ENCODE results near the gene POU6F2. TPM values are rescaled to one million over a fixed set of nuclear protein-coding genes. Genes with fewer than 3 reads are reported as not detected.

POU6F2 gene
- total RNA-seq, 1 donor from 2014 or later, result 0.24 TPM

DNA sequence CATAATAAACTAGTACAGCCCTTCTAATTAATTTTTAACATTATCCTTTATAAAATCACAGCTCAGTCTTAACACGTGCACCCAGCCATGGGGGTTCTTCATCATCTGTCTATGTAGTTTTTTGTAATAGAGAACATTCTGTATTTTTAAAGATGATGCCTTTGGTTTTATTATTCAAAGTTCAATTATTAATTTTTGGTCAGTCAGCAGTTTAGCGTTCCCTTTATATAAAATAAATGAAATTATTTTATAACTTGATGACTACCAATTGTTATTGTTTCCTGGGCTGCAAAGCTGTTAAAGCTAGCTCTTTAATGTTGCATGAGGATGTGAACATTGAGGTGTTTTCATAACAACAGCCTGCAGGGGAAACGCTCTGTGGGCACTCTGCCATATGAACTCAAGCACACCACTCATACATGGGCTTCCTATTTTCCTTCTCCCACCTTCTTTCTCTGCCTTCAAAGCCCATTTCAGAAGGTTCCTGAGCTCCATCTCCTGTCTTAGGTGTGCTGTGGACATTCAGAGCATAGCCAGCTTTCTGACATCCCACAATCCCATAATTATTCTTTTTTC lies 416.5 kb downstream of the POU6F2 start:
- DNase-seq (ENCODE audit: missing footprints) (no peak), ATAC-seq (no peak)
- intact Hi-C loops (cut with DNase I), result no loop called here

DNA sequence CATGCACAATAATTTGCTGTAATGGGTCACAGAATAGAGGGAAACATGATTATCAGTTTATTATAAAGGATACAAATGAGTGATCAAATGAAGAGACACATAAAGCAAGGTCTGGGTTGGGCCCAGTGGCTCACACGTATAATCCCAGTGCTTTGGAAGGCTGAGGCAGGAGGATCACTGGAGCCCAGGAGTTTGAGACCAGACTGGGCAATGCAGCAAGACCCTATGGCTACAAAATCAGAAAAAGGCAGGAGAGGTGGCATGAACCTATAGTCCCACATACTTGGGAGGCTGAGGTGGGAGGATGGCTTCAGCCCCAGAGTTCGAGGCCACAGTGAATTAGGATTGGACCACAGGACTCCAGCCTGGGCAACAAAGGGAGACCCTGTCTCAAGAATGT lies 421.7 kb downstream of the POU6F2 start:
- DNase-seq (ENCODE audit: missing footprints) (no peak), ATAC-seq (no peak)
- intact Hi-C loops (cut with DNase I), result no loop called here

DNA sequence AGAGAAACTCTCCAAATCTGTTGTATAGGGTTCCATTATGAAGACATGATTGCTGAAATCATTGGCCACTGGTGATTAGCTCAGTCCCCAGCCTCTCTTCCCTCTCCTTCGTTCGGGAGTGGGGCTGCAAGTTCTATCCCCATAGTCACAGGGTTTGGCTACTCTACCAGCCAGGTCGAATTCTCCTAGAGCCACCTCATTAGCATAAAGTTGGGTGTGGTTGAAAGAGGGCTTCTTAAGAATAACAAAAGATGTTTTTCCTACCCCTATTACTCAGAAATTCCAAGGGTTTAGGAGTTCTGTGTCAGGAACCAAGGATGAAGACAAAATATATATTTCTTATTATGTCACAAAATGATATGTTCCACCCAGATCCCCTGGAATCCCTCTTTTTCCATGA lies 422.3 kb downstream of the POU6F2 start:
- no peak for ATAC-seq
- intact Hi-C loops (cut with DNase I), result no loop called here
- no peak for DNase-seq (ENCODE audit: missing footprints)

DNA sequence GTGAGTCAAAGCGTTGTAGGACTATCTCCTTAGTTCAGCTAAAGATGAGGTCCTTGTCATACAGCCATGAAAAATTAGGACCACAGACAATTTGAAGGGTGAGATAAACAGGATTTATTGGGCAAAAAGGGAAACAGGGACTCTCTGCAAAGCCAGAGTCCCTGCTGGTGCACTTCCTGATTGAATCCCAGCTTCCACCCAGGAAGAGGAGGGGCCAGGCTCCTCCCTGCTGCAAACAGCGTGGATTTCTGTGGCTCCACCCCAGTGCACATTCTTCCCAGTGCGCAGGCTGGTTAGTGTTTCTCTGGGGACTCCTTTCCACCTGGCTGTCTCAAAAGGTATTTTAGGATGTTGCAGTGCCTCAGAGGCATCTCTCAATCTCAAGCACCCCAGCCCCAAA lies 423.1 kb downstream of the POU6F2 start:
- ATAC-seq (no peak), DNase-seq (ENCODE audit: missing footprints) (no peak)
- intact Hi-C loops (cut with DNase I), result no loop called here

DNA sequence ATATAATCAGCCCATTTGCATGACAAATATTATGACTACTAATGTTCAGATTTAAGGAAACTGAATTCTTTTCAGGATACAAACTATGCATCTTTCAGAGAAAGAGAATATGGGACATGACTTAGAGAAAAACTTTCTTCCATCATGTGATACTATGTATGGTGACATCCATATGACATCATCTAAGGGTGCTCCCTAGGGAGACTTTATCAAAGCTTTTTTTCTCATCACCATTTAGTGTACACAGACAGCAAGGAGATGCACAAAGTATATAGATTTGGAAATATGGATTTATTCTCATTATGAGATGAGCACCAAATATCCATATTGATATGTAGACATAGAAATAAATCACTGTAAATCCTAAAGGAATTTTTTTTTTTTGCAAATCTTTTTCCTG lies 424.3 kb downstream of the POU6F2 start:
- ATAC-seq (no peak), DNase-seq (ENCODE audit: missing footprints) (no peak)
- intact Hi-C loops (cut with DNase I), result no loop called here

DNA sequence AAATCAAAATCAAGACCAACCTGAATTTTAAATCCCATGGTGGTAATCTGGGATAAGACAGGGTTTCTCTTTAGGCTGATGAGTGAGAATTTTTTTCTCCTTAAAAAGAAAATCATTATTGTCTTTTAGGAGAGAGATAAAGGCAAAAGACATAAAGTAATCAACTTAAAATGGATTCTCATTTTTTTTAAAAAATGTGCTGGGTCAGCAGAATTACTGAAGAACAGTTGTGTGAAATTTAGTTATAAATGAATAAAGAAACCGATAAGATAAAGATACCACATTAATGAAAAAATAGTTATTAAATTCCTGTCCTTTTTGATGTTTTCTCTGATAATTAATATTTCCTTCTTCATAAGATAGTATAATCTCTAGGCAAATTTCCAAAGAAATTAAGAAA lies 427.2 kb downstream of the POU6F2 start:
- intact Hi-C loops (cut with DNase I), result no loop called here
- ATAC-seq, result no peak
- no peak for DNase-seq (ENCODE audit: missing footprints)

DNA sequence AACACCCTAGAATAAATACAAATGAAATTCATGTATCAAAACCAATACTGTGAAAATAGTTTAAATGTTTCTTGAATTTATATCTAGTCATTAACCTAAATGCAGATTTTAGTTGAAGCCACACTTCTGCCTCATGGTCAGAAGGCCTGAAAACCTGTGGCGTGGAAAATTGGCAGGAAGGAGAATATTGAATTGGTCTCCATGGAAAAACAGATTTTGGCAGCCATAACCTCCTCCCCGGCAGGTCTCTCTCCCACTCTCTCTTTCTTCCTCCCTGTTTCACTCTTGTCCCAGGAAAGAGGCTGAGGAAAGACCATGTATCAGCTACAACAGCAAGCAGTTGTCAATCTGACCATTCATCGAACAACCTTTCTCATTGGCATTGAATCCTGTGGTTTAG lies 427.9 kb downstream of the POU6F2 start:
- no peak for DNase-seq (ENCODE audit: missing footprints)
- no peak for ATAC-seq

DNA sequence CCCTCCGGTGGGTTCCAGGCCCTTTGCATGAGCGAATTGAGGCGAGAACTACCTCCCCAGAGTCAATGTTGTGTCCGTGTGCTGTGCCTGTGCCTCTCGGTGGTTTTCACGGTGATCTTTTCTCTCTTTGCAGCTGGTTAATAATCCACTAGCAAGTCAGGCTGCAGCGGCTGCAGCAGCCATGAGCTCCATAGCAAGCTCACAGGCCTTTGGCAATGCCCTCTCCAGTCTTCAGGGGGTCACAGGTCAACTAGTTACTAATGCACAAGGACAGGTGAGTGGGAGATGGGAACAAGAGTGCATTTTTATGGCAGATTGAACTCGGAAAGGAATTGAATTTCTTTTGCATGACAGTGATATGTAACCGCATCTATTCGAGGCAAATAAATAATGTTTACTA lies 428.8 kb downstream of the POU6F2 start:
- ATAC-seq (no peak), DNase-seq (ENCODE audit: missing footprints) (no peak)
- intact Hi-C loops (cut with DNase I), result no loop called here

More for the DNA sequence above, 427.9 kb downstream of the POU6F2 start:
- intact Hi-C loops (cut with DNase I), result no loop called here

DNA sequence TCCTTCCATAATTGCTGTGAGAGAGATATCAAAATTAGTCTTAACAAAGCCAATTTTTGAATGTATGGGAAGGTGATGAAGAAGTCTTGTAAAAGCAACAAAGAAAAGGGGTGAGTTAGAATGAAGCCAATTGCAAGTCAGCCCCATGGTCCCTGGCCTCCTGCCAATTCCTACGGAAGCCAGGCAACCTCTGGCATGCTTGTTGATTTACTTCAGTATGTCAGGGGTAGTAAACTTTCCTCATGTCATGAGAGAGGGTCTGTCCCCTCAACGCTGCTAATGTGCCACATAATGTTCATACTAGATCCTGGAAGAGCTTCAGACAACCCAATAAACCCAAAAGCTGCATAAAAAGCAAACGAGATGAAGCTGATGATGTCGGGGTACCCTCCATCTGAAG lies 429.4 kb downstream of the POU6F2 start:
- DNase-seq (ENCODE audit: missing footprints) (no peak), ATAC-seq (no peak)
- intact Hi-C loops (cut with DNase I), result no loop called here

DNA sequence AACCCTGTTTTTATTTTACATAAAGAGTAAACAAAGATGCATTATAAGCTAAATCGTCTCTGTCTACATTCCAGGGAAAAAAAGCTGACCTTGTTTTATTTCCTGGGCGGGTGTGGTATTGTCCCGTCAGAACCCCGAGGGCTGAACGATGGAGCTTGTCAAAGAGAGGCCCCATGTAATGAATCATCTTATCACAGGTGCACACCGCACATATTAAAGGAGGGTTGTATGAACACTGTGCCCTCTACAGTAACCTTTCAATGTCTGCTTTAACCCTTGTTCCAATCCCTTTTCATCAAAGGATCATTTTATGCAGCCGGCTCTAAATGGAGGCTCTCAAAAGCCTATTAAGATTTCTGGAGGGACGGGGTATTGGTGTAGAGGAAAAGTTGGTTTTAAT lies 430.0 kb downstream of the POU6F2 start:
- no peak for ATAC-seq
- intact Hi-C loops (cut with DNase I), result no loop called here

DNA sequence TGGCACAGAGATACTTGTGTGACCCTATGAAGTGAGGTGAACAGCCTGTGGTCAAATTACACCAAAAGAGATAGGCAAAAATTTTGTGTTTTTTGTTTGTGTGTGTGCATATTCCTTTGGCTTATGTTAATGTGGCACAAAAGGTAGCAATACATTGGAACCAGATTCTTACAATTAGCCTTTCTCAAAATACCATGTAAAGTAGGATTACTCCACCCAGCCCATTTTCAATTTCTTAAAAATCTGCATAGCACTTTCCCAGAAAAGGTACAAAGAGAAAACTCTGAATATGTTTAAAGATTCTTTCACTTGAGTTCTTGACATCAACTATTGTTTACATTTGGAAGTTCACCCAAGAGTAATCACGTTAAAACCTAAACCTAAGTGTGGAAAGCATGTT lies 431.2 kb downstream of the POU6F2 start:
- ATAC-seq (no peak), DNase-seq (ENCODE audit: missing footprints) (no peak)
- intact Hi-C loops (cut with DNase I), result no loop called here

More for the DNA sequence above, 430.0 kb downstream of the POU6F2 start:
- DNase-seq (ENCODE audit: missing footprints), result no peak

DNA sequence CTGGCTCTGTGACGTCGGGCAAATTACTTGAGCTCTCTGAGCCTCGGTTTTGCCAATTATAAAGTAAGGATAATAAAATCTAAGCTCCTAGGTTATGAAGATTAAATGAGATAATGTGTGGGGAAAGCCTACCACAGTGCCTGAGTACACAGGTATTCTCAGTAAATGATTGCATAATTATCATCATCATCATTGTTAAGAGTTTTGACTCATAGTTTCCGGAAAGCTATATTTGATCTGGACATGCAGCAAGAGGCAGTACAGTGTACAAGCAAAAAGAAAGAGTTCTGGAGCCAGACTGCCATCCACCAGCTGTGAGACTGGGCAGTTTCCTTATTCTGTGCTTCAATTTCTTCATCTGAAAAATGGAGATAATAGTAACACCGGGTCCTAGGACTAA lies 432.9 kb downstream of the POU6F2 start:
- DNase-seq (ENCODE audit: missing footprints) (no peak), ATAC-seq (no peak)
- intact Hi-C loops (cut with DNase I), result no loop called here

DNA sequence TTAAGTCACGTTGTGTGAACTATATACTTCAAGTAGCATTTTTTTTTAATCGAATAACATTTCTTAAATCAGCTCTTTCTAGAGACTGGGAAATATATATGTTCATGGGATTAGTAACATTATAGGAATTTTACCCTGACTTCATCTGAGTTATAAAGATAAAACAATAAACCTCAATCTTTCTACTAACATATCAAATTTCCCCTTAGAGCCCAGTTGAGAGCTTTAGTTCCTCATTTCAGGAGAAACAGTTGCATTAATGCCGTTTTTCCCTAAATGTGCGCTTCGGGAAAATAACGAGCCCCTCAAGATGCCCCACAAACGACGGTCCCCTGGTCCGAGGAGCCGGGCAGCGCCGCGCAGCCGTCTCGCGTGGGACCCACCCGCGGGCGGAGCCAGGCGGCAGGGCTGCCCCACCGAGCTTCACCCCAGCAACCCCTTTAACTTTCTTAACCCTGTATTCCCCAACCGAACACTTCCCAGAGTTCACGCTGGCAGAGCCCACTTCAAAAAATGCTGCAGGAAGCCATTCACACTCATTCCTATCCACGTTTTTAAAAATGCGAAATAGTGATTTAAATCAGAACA lies 436.0 kb downstream of the POU6F2 start:
- no peak for DNase-seq (ENCODE audit: missing footprints)
- intact Hi-C loops (cut with DNase I), result no loop called here
- ATAC-seq, result no peak

DNA sequence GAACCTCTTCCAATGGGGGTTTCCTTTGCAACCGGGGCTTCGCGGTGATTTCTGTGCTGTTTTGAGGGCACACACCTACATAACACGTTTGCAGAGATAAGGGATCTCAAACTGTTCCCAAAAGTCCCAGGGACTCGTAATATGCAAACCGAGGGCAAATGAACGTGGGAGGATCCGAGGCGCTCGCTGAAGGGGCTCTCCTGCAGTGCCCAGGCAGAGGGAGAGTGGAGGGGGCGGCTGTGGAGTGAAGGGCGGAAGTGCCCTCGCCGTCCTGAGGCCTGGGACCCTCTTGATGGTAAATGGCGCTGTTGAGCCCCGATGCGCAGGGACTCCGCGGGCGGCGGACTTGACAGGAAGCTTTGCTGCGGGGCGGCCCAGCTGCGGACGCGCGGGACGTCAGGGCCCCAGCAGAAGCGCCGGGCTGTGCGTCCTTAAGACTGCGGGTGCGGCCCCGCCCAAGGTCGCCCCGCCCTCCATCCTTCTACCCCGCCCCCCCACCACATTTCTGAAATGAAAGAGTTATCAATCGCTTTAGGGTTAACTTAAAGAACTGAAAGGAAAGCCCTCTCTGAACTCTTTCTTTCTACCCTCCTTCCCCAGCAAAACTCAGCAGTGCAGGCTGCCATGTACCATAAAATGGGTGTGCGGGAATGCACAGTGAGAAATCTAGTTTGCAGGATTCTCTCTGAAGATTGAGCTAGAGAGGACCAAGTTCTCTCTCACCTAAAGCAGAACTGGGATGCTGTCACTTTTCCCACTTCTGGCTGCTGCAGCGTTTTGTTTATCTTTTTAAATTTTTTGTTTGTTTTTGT lies 436.7 kb downstream of the POU6F2 start:
- ATAC-seq, result peak; percentile 78
- DNase-seq (ENCODE audit: missing footprints), result peak; percentile 75
- intact Hi-C loops (cut with DNase I), result no loop called here

DNA sequence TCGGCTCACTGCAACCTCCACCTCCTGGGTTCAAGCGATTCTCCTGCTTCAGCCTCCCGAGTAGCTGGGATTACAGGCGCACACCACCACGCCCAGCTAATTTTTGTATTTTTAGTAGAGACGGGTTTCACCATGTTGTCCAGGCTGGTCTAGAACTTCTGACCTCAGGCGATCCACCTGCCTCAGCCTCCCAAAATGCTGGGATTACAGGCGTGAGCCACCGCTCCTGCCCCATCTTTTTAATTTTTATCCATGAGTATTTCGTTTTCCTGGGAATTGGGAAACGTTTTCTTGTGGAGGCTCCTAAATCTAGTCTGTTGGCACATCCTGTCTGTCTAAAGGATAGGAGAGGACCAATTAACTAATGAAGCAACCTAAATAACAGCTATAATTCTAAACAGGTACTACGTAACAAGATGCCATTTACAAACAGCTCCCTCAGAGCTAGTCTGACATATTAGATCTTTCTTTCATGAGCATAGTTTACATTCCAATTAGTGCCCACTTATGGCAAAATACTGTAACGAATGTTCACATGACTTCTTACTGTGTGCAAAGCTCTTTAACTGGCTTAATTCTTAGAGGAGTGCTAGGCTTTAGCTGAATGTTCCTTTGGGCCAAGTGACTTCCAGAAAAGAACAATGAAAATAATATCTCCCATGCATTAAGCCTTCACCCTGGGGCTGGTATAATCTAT lies 437.5 kb downstream of the POU6F2 start:
- ATAC-seq (no peak), DNase-seq (ENCODE audit: missing footprints) (no peak)
- intact Hi-C loops (cut with DNase I), result no loop called here

DNA sequence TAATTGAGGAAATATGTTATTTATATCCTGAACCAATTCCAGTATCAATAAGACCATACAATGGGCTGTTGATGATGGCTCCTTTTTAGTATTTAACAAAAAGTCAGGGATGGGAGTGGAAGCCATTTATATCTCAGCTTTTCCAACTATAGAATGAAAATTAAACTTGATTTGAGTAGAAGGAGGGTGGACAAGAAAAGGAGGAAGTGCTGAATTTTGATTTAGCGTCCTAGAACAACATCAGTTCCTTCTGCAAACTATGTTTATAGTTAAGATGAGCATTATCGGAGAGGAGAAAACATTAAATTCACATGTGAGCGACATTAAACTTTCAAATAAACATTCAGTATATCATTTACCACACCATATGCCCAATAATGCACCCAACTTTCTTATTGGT lies 439.2 kb downstream of the POU6F2 start:
- intact Hi-C loops (cut with DNase I), result no loop called here
- ATAC-seq (no peak), DNase-seq (ENCODE audit: missing footprints) (no peak)

DNA sequence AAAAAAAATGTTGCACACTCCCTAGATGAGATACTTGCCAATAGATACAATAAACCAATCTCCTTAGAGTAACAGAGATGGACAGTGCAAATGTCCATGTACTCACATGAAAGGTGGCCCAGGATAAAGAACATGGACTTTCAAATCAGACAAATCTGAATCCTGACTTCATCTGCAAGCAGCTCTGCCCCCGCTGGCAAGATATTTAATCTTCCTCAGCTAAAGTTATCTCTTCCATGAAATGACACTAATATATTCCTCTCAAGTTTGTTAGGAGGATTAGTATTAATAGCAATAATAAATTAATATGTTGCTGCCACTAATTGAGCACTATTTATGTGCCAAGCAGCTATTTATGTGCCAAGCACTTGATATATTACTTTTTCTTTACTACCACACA lies 439.9 kb downstream of the POU6F2 start:
- ATAC-seq, result no peak
- intact Hi-C loops (cut with DNase I), result no loop called here
- no peak for DNase-seq (ENCODE audit: missing footprints)

DNA sequence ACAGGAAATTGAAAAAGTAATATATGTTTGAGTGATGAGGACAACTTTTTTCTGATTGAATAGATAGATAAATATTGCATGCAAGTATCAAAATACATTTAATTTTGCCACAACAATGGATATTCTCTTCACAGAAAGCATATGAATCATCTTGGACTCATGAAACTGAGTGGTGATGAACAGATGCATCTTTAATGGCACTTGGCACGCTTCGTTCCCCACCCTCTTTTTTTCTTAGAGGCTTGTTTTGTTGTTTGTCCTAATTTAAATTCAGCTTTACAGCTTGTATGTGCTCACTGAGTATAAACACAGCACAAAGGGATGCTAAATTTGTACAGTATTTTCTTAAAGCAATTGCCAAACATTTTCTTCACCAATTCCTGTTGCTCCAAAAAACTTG lies 443.5 kb downstream of the POU6F2 start:
- ATAC-seq (no peak), DNase-seq (ENCODE audit: missing footprints) (no peak)
- intact Hi-C loops (cut with DNase I), result no loop called here

DNA sequence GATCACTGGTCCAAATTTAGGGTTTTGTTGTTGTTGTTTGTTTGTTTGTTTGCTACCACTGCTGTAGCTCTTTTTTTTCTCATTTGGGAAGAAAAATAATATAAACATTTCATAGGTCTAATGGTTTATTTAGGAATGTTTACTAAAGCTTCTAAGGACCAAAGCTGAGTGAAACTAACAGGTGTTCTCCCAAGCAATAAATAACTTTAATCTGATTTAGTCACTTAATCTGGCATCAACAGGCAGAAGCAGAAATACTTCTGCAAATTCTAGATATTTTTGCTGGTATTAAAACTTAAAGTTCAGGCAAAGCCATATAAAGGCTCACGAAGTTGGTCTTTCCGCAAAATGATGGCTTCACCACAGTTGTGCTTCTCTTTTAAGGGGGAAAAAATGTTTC lies 444.0 kb downstream of the POU6F2 start:
- no peak for DNase-seq (ENCODE audit: missing footprints)
- no peak for ATAC-seq
- intact Hi-C loops (cut with DNase I), result no loop called here

DNA sequence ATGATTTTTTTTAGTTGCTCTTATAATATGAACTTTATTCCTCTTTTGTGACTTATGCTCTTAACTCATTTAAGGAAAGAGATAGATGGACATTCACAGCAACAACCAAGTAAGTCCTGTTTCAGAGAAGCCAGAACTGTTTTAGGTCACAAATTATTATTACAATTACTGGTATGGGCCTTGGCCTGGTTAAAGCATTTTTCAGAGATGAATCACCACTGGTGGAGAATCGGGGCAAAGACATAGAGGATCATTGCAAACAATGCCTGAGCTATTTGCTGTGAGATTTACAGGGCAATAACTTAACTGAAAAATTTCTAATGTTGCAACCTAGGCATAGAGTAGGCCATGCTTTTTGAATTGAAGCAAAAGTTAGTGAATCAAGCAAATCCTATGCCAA lies 450.5 kb downstream of the POU6F2 start:
- intact Hi-C loops (cut with DNase I), result no loop called here
- no peak for DNase-seq (ENCODE audit: missing footprints)
- ATAC-seq, result no peak

All from Right ventricle myocardium inferior (tissue), 1 donor.